Measurements from ENCODE around the gene PAH. TPM values are rescaled to one million over a fixed set of nuclear protein-coding genes. Genes with fewer than 3 reads are reported as not detected.

The PAH gene
- total and polyA plus RNA-seq, 2 of the 8 experiments (the other 6 are each of a cell fraction or from before 2014, with no cell fraction given): 3.9 to 9.0 TPM

DNA sequence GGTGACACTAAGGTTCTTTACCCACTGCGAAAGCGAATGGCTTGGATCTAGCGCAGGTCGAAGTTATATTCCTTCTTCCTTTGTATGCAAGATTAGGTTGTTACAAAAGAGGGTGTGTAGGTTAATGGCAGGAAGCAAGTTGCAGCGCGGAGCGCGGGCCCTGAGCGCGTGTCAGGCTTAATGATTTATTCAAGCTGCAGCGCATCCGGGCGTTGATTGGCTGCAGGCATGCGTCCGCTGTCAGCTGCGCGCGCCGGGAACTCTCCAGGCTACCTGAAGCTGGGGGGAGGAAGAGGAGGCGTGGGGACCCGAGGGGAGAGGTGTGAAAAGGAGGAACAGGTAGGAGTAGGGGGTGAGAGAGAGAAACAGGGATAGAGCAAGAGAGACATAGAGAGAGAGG, 47.8 kb upstream of the PAH start (continued):
- TF ChIP-seq KDM5A (IDR thresholded peaks at IDR 0.05; ENCODE audit: low read length) (no peak), SIX5 (IDR thresholded peaks at IDR 0.05; ENCODE audit: low read depth, low read length) (no peak), GTF2F1 (IDR thresholded peaks at IDR 0.05; ENCODE audit: borderline replicate concordance, low read depth, low read length) (no peak)

All from H1 (cell line).